HG03039 (cell line): Measurements from ENCODE around the gene FA2H.
"Not testable (repeated sequence)": the region's sequence is repeated elsewhere in the genome, so short reads cannot be mapped to it uniquely, and the experiment has no call there.

Experiments used
- ATAC-seq: cut with Tn5 transposase; IDR thresholded peaks from one replicate; pipeline ENCODE4 v1.9.1; 2021; ENCODE audit warnings: mild to moderate bottlenecking, moderate library complexity; ENCODE audit not compliant: unreplicated experiment

FA2H gene

GRCh38 chr16:74771656-74772315, 2.8 kb downstream of the FA2H start:
- peak; percentile 49 for ATAC-seq

GRCh38 chr16:74770831-74771526, 3.6 kb downstream of the FA2H start:
- ATAC-seq = no peak

- no peak for ATAC-seq
Observed at GRCh38 chr16:74769586-74770190, 4.9 kb downstream of the FA2H start.

- ATAC-seq = no peak
Observed at GRCh38 chr16:74768239-74768638, 6.4 kb downstream of the FA2H start.

- no peak for ATAC-seq
Observed at GRCh38 chr16:74767749-74768148, 6.9 kb downstream of the FA2H start.

- ATAC-seq = no peak
Observed at GRCh38 chr16:74766729-74767128, 7.9 kb downstream of the FA2H start.

- not testable (repeated sequence) for ATAC-seq
Observed at GRCh38 chr16:74764184-74764583, 10.4 kb downstream of the FA2H start.

GRCh38 chr16:74761665-74762064, 13.0 kb downstream of the FA2H start:
- no peak for ATAC-seq

GRCh38 chr16:74760007-74760767, 14.4 kb downstream of the FA2H start:
- ATAC-seq = peak; percentile 67

GRCh38 chr16:74759564-74759963, 15.1 kb downstream of the FA2H start:
- ATAC-seq = no peak

- no peak for ATAC-seq
Observed at GRCh38 chr16:74758801-74759200, 15.8 kb downstream of the FA2H start.

- ATAC-seq = no peak
Observed at GRCh38 chr16:74757349-74757748, 17.3 kb downstream of the FA2H start.

- ATAC-seq = no peak
Observed at GRCh38 chr16:74756203-74756602, 18.4 kb downstream of the FA2H start.

GRCh38 chr16:74753180-74753579, 21.4 kb downstream of the FA2H start:
- ATAC-seq = no peak

GRCh38 chr16:74752756-74753155, 21.9 kb downstream of the FA2H start:
- ATAC-seq = no peak

GRCh38 chr16:74752258-74752657, 22.4 kb downstream of the FA2H start:
- no peak for ATAC-seq

- ATAC-seq = no peak
Observed at GRCh38 chr16:74751658-74752057, 23.0 kb downstream of the FA2H start.

- ATAC-seq = no peak
Observed at GRCh38 chr16:74749291-74750055, 25.1 kb downstream of the FA2H start.

- ATAC-seq = no peak
Observed at GRCh38 chr16:74748616-74749026, 26.0 kb downstream of the FA2H start.

GRCh38 chr16:74747716-74748615, 26.7 kb downstream of the FA2H start:
- ATAC-seq = no peak
